Limb (tissue), 2 donors: Measurements from ENCODE around the gene LIMS3.
"Not testable (repeated sequence)": the region's sequence is repeated elsewhere in the genome, so short reads cannot be mapped to it uniquely, and the experiment has no call there.

Experiments used
- DNase-seq, 2 donors: peaks; one replicate each; pipeline ENCODE4 v3.0.0-alpha.2; 2016; ENCODE audit errors: extremely low spot score in 2 of 2

The LIMS3 gene

DNA sequence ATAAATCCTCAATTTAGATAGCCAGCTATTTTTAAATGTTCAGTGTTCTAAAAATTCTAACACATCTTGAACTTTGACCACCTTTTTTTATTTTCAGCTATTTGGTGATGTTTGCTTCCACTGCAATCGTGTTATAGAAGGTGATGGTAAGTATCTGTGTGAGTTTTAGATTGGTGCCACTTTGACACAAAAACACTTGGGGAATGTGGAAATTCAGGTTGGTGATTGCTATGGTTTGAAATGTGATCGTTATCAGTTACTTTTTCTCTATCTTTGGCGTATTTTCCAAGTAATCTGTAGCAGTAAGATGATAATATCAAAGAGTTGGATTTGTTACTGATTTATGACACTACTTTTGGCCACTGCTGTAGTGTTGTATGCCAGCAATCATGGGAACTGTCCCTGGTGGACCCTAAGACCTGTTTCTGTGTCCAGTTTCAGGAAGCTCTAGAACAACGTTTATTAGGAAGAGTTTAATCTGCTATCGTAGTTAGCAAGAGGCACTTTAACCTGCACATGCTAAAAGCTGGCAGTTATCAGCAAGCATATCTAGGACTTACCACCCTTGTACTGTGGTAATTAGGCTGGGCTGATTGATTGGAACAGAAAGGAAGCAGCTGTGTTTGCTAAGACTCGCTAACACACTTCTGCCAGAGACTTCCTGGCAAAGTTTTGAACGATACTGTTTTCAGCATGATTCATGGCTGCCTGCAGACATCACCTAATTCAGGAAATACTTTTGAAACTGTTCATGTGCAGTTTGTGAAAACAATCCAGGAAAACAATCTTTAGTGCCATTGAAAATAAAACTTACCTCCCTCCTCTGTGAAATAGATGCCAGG lies 23.3 kb downstream of the LIMS3 start:
- DNase-seq, result not testable (repeated sequence)

DNA sequence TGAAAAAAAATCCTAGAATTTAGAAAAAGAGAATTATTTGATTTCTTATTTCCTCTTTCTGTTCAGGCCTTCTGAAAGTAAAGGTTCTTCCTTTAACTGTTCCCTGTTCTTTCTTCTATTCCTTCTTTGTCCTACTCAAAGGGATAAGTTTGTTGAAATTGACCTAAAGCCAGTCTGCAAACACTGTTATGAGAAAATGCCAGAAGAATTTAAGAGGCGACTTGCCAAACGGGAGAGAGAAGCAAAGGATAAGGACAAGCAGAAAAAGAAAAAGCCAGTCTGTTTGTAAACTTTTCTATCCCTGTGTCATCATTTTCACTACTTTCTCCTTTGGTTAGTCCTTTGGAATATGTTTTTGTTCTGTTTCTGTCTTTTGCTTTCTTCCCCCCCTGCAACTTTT lies 26.0 kb downstream of the LIMS3 start:
- DNase-seq, result not testable (repeated sequence)

GRCh38 chr2:109927803-109928202 lies 29.3 kb downstream of the LIMS3 start:
- DNase-seq, result not testable (repeated sequence)

GRCh38 chr2:109929222-109929621 lies 30.7 kb downstream of the LIMS3 start:
- DNase-seq, result not testable (repeated sequence)

DNA sequence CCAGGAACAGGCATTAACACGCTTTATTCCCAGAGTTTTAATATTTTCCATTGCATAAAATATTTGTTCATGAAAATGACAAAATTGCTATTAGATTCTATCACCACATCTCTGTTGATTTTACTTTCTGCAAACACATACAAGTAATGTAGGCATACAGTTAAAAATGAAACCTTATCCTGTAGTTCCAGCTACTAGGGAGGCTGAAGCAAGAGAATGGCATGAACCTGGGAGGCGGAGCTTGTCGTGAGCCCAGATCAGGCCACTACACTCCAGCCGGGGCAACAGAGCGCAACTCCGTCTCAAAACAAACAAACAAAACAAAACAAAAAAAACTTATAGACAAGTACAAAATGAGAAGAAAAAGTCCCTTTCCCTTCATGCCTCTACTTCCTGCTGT lies 38.0 kb downstream of the LIMS3 start:
- not testable (repeated sequence) for DNase-seq

DNA sequence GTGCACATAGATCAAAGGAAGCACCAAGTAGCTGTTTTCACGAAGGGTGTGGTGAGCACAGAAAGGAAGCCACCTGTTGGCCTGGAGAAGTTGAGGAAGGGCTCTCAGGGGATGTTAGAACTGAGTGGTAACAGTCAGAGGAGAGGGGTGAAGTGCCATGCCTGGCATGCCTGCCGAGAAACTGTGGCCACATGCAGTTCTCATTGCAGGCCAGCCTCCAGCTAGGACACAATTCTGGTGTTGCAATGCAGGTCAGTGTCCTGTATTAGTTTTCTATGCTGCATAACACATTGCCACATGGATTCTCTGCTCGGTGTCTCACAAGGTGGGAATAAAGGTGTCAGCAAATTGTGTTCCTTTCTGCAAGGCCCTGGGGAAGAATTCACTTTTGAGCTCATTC lies 46.9 kb downstream of the LIMS3 start:
- not testable (repeated sequence) for DNase-seq

DNA sequence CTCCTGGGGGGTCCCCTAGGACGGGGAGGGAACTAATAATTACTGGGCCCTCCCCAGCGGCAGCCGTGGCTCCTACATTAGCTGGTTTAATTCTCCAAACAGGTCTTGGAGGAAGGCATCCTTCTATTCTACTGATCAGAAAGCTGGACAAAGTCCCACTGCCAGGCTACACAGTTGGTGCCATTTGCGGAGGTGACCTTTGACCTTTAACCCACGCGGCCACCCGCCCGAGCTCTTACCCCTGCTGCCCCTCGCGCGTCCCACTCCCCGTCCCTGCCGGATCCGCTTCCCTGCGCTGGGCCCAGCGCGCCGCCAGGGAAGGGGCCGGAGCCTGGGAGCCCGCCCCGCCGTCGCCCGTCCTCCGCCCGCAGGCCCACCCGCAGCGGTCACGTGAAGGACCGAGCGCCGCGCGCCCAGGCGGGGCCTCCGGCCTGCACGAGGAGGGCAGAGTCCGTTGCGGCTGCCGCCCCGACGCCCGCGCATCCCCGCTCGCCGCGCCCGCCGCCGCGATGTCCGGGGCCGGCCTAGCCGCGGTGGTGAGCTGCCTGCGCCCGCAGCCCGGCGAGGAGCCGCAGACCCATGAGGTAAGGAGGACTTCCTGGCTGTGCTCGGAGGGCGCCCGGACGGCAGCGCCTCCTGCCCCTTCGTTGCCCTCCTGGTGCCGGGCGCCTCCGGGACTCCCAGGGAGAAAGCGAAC lies 48.9 kb downstream of the LIMS3 start:
- not testable (repeated sequence) for DNase-seq

DNA sequence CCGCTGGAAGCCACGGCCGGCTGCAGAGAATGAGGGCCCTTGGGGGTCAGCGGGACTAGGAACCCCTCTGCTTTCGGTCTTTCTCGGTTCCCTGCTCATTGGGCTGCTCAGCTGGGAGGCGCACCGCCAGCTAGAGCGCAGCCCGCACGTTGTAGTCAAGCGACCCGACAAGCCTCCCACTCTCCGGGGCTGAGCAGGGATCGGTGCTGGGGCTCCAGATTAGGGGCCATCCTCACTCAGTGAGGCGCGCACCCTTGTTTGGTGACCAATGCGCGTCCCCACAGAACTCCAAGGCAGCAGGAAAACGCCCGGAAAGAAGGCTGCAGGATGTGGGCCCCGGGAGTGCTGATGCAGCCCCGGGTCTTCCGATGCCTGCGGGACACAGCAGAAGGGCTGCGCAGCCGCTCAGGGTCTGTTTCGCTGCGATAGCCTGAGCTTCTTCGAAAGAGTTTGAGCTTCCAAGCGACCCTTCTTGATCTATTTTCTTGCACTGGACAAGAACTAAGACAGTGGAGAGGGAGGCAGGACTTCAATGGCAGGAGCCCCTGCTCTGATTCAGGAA lies 49.6 kb downstream of the LIMS3 start:
- not testable (repeated sequence) for DNase-seq

- not testable (repeated sequence) for DNase-seq
Measured at GRCh38 chr2:109950146-109950843, 51.8 kb downstream of the LIMS3 start.

DNA sequence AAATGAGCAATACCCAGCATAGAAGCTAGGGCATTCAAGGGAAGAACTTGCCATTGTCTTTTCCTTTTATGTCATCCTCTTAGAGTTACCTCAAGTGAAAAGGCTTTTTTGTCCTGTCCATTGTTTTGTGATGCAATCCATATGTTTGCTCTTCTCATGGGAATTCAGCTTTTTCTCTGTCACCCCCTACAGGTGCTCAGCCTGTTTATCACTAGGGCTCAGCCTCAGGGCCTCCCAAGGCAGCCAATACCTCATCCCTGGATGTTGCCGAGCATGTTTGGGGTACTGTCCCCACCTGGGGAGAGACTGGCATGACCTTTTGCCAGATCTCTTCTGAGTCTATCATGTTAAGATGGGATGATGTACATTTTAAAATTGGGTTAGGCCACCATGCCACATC lies 65.5 kb downstream of the LIMS3 start:
- not testable (repeated sequence) for DNase-seq

- DNase-seq, result not testable (repeated sequence)
Measured at GRCh38 chr2:109965482-109965881, 67.0 kb downstream of the LIMS3 start.

GRCh38 chr2:109966107-109966736 lies 67.7 kb downstream of the LIMS3 start:
- DNase-seq, result not testable (repeated sequence)

GRCh38 chr2:109966858-109967257 lies 68.4 kb downstream of the LIMS3 start:
- DNase-seq, result not testable (repeated sequence)

GRCh38 chr2:109969864-109970263 lies 71.4 kb downstream of the LIMS3 start:
- DNase-seq, result not testable (repeated sequence)

DNA sequence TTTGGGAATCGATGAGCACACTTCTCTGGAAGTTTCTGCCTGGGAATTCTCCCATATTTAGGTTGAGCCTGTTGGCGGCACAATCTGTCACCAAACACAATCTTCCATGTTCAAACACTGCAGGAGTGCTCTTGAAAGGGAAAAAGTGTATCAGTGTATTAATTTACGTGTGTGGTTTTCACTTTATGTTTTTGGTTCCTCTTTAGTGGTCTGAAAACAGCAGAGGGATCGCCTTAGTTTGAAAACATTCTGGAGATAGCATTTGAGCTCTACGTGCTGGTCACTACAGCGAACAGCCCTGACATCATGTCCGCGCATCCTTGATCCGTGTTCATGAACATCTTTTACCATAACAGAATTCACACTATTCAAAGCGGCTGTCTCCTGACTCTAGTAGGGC lies 73.2 kb downstream of the LIMS3 start:
- DNase-seq, result not testable (repeated sequence)
